NCI-H446 (cell line): Measurements from ENCODE around the gene ARFGAP3.
"Not testable (repeated sequence)": the region's sequence is repeated elsewhere in the genome, so short reads cannot be mapped to it uniquely, and the experiment has no call there.

Source experiments
- DNase-seq, 2 experiments: peaks; one replicate each; lab custom pipeline; 2025; lab: John Stamatoyannopoulos, UW

The ARFGAP3 gene

GRCh38 chr22:42794551-42795510, 62.2 kb downstream of the ARFGAP3 start:
- no peak for DNase-seq

- no peak for DNase-seq
These were observed 63.1 kb downstream of the ARFGAP3 start for GRCh38 chr22:42793848-42794405.

GRCh38 chr22:42792909-42793847, 63.9 kb downstream of the ARFGAP3 start:
- DNase-seq, result no peak

GRCh38 chr22:42792453-42792908, 64.6 kb downstream of the ARFGAP3 start:
- DNase-seq, result no peak

GRCh38 chr22:42791721-42792452, 65.2 kb downstream of the ARFGAP3 start:
- peak in 1 of 2 experiments; percentile 48 for DNase-seq

GRCh38 chr22:42788466-42788865, 68.6 kb downstream of the ARFGAP3 start:
- DNase-seq, result no peak

GRCh38 chr22:42788021-42788420, 69.1 kb downstream of the ARFGAP3 start:
- DNase-seq, result no peak

GRCh38 chr22:42787357-42787736, 69.7 kb downstream of the ARFGAP3 start:
- DNase-seq, result no peak

GRCh38 chr22:42786606-42787356, 70.3 kb downstream of the ARFGAP3 start:
- no peak for DNase-seq

GRCh38 chr22:42785706-42786499, 71.2 kb downstream of the ARFGAP3 start:
- DNase-seq, result no peak

GRCh38 chr22:42782306-42782705, 74.8 kb downstream of the ARFGAP3 start:
- DNase-seq, result not testable (repeated sequence)

GRCh38 chr22:42780070-42780540, 77.0 kb downstream of the ARFGAP3 start:
- DNase-seq, result peak; percentile 80 to 84

GRCh38 chr22:42777126-42777525, 79.9 kb downstream of the ARFGAP3 start:
- no peak for DNase-seq

- DNase-seq, result no peak
These were observed 83.9 kb downstream of the ARFGAP3 start for GRCh38 chr22:42773167-42773566.

- DNase-seq, result no peak
These were observed 84.4 kb downstream of the ARFGAP3 start for GRCh38 chr22:42772647-42773046.

- no peak for DNase-seq
These were observed 86.0 kb downstream of the ARFGAP3 start for GRCh38 chr22:42770941-42771647.

- DNase-seq, result no peak
These were observed 86.7 kb downstream of the ARFGAP3 start for GRCh38 chr22:42770448-42770726.

GRCh38 chr22:42769574-42770447, 87.3 kb downstream of the ARFGAP3 start:
- DNase-seq, result no peak
